Endometrial microvascular endothelial cells (primary cell): ENCODE data around the gene TTC16. TPM values are rescaled to one million over a fixed set of nuclear protein-coding genes. Genes with fewer than 3 reads are reported as not detected.

Experiments used
- in situ Hi-C: cut with HindIII; loops from 2 replicates; pipeline ENCODE4 v1.10.0; 2017; ENCODE audit warnings: low sequenced_read_pairs, low pct_unique_long_range_greater_than_20kb; ENCODE audit errors: inconsistent ontology term
- total RNA-seq: library from RNA; depleted of rRNA; stranded (reverse); fragments of >200 nt; gene quantifications from one replicate; pipeline ENCODE4 v1.2.3, GENCODE V29; 2015; ENCODE audit errors: inconsistent ontology term

TTC16 gene
- total RNA-seq, 1 donor from 2014 or later: not detected

DNA sequence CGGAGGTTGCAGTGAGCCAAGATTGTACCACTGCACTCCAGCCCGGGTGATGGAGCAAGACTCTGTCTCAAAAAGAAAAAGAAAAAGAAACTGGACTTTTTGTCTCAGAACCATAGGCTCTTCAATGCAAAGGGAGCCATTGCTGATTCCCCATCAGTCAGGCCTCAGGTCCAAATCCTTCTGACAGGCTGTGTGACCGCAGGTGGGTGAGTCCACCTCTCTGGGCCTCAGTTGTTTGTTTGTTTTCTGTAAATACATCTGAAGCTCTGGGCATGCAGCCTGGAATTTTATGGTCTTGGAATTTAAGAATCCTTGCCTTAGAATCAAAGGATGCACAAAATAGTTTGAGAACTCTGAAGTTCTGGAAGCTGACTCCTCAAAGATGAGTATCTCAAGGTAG lies 40.4 kb downstream of the TTC16 start:
- in situ Hi-C loops: loop anchor here (25.0 kb wide), 2 partner anchors 106 to 181 kb away; partner anchors contain the start of genes DPM2, ENG and PIP5KL1

DNA sequence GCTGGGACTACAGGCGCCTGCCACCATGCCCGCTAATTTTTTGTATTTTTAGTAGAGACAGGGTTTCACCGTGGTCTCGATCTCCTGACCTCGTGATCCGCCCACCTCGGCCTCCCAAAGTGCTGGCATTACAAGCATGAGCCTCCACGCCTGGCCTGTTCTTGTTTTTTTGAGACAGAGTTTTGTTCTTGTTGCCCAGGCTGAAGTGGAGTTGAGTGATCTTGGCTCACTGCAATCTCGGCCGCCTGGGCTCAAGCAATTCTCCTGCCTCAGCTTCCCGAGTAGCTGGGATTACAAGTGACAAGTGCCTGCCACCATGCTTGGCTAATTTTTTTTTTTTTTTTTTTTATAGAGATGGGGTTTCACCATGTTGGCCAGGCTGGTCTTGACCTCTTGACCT lies 40.9 kb downstream of the TTC16 start:
- in situ Hi-C loops: loop anchor here (25.0 kb wide), 2 partner anchors 106 to 181 kb away; partner anchors contain the start of genes DPM2, ENG and PIP5KL1

DNA sequence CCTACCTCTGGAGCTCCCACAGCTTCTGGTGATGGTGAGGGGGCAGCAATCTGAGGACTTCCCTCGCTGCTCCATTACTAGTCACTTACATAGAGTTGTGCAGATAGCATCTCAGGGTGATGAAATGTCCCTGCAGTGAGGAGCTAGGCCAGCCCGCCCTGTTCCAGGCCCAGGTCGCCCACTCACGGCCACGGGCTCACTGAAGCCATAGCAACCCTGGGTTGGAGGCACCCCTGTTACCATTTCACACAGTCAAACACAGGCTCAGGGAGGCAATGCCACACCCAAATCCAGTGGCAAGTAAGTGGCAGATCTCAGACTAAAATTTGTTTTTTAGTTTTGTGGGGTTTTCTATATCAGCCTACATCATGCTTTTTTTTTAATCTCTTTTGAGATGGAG lies 43.0 kb downstream of the TTC16 start:
- in situ Hi-C loops: loop anchor here (25.0 kb wide), 2 partner anchors 103 to 178 kb away; partner anchors contain the start of genes DPM2, ENG and PIP5KL1

DNA sequence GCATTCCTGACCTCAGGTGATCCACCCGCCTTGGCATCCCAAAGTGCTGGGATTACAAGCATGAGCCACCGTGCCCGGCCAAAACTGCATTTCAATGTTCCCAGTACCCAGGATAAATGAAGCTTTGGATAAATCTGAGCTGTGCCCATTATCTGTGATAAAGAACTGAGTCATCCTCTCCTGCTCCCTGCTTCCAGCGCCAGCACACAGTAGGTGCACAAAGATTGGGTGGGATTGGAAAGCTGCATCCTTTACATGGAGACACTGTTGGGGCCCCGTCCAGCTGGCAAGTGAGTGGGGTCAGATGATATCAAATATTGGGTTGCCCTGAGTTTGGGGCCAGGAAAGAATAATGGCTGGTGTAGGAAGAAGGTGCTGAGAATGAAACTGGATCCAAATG lies 45.2 kb downstream of the TTC16 start:
- in situ Hi-C loops: loop anchor here (25.0 kb wide), 2 partner anchors 101 to 176 kb away; partner anchors contain the start of genes DPM2, ENG and PIP5KL1

DNA sequence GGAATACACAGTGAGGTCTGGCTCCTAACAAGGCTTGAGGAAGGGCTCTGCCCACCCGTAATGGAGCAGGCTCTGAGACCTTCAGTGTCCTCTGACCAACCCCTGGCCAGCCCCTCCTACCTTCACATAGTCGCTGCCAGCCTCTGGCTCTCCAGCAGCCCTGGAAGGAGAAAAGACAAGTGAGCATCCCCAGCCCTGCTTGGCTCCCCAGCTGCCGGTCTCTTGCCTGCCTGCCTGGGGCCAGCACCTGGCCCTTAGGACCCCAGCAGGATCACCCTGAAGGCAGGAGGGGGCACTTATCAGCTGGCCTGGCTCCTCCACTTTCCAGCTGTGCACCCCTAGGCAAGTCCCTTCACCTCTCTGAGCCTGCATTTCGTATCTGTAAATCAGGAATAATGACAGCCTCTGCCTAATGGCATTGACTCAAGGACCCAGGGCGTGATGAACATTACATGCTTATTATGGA lies 45.6 kb downstream of the TTC16 start:
- in situ Hi-C loops: loop anchor here (25.0 kb wide), 2 partner anchors 101 to 176 kb away; partner anchors contain the start of genes DPM2, ENG and PIP5KL1

DNA sequence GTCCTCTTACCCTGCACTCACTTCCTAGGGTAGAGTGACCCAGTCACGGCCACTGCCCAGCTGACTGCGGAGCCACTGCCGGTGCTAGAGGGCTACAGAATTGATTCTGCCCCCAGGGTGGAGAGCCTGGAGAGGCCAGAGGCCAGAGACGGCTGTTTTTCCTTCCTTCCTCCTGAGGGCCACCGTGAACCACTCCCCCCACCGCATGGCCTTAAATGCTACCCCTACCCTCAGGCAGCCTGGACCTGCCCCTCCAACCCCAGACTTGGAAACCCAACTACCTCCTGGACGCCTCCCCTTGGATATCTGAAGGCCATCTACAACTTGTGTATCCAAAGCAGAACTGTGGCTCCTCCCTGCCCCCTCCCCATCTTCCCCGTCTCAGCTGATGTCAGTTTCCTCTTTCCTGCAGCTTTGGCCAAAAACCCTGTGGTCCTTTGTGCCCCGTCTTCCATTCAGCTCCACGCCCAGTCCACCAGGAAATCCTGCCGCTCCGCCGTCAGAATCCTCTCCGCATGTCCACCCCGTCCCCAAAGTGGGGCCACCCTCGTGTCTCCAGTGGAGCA lies 46.3 kb downstream of the TTC16 start:
- in situ Hi-C loops: loop anchor here (25.0 kb wide), 2 partner anchors 100 to 175 kb away; partner anchors contain the start of genes DPM2, ENG and PIP5KL1

DNA sequence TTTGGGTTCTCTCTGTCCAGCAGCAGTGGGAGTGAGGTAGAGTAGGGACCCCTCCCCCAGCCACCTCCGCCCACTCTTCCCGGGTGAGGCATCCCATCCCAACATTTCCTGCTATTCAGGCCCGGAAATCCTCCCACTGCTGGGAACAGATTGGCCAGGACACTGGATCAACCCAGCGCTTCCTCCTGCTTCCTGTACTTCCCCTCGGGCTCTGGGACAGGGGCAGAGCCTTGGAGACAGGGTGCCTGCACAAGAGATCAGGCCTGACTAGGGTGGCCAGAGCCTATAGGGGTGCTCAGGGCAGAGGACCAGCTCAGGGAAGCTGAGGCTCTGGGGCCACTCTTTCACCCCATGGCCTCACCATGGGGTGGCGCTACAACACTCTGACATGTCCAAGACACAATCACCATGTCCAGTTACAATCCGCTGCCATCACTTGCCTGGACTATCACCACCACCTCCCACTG lies 48.1 kb downstream of the TTC16 start:
- in situ Hi-C loops: loop anchor here (25.0 kb wide), 2 partner anchors 98 to 173 kb away; partner anchors contain the start of genes DPM2, ENG and PIP5KL1

DNA sequence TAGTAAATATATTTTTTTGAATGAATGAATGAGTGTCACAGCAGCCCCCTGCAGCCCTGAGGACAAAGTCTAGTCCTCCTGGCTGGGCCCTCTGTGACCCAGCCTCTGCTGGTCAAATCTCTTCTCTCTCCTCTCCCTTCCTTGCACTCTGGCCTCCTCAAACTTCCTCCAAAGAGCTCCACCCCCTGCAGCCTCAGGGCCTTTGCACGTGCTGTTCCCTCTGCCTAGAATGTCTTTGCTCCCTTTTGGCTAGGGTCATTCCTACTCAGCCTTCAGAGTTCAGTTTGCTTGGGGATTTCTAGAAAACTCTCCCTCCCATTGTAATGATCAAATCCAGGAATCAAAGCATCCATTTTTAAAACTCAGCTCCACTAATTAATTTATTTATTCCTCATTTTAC lies 49.5 kb downstream of the TTC16 start:
- in situ Hi-C loops: loop anchor here (25.0 kb wide), 2 partner anchors 97 to 172 kb away; partner anchors contain the start of genes DPM2, ENG and PIP5KL1

DNA sequence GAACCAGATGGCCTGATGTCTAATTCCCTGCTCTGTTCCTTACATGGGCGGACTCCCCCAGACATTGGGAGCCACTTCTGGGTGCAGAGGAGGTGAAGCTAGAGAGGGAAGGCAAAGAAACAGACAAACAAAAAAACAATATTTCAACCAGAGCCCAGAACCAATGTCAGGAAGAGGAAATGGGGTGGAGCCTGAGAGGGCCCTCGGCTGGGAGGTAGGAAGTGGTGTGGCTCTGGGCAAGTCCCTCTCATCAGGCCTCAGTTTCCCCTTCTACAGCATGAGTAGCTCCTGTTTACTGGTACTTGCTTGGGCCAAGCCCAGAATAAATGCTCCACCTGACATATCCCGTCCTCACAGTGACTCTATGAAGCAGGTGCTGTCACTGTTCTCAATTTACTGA lies 51.5 kb downstream of the TTC16 start:
- in situ Hi-C loops: loop anchor here (25.0 kb wide), 2 partner anchors 95 to 170 kb away; partner anchors contain the start of genes DPM2, ENG and PIP5KL1

DNA sequence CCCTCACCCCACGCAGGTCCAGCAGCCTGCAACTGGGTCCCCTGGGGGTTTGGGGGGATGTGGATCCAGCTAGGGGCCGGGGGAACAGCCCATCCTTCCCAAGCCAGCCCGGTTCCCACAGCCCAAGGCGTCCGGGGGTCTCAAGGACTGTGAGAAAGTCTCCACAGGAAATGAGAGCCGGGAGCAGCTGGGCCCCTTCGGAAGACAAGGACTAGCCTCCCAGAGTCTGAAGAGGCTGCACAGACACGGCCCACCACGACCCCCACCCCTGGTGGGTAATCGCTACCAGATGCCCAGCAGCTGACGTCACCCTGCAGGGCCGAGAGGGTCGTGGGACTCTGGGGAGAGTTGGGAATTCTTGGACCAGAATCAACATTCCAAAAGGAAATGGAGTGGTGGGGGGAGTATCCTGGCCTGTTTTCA lies 52.0 kb downstream of the TTC16 start:
- in situ Hi-C loops: loop anchor here (25.0 kb wide), 2 partner anchors 94 to 169 kb away; partner anchors contain the start of genes DPM2, ENG and PIP5KL1

DNA sequence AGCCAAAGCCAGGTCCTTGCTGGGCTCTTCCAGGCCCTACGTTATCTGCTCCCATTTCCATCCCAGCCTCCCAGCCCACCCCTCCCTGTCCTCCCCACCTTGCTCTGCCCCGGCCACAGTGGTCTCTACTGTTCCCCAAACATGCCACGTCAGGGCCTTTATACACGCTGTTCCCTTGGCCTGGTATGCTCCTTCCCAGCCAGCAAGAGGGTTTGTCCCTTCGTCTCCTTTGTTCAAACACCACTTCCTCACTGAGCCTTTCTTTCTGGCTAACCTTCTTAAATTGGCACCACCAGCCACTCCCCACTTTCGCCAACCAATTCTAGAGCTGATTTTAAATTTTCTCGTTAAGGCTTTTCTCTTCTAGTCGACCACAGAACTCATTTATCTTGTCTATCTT lies 52.8 kb downstream of the TTC16 start:
- in situ Hi-C loops: loop anchor here (25.0 kb wide), 2 partner anchors 94 to 169 kb away; partner anchors contain the start of genes DPM2, ENG and PIP5KL1

DNA sequence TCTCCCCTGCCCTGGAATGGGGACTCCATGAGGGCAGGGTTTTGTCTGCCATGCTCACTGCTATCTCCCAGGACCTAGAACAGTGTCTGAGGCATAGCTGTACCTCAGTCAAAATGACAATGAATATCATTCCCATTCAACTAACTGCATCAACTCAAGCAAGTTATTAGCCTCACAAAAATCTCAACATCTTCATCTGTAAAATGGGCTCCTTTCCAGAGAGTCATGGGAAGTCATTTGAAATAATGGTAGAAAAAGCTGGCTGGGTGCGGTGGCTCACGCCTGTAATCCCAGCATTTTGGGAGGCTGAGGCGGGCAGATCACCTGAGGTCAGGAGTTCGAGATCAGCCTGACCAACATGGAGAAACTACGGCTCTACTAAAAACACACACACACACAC lies 53.2 kb downstream of the TTC16 start:
- in situ Hi-C loops: loop anchor here (25.0 kb wide), 2 partner anchors 93 to 168 kb away; partner anchors contain the start of genes DPM2, ENG and PIP5KL1

DNA sequence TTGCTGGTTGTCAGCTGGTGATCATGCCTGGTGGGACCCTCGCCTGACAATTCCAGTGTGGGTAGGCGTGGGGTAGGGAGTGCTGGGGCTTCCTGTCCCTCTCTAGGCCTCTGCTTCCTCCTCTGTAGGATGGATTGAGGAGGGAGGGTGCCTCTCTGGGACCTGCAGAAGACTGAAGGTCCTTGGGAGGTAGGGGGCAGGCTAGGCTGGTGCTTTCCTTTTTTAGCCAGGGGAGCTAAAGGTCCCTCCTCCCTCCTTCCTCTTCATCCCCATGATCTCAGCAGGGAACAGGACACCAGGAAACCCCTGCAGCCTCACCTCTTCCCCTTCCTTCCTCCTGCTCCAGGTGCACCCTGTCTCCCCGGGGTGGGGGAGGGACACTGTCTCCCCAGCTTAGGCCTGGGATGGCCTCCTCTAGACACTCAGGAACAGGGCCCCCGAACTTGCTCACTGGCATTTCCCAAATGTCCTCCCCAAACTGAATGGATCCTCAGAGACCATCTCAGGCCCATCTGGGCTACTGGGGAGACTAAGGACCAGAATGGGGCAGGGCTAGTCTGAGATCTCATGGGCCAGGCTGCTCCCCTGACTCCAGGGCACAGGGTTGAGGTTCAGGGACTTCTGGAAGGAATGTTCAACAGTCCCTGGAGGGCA lies 54.2 kb downstream of the TTC16 start:
- in situ Hi-C loops: loop anchor here (25.0 kb wide), 2 partner anchors 92 to 167 kb away; partner anchors contain the start of genes DPM2, ENG and PIP5KL1

DNA sequence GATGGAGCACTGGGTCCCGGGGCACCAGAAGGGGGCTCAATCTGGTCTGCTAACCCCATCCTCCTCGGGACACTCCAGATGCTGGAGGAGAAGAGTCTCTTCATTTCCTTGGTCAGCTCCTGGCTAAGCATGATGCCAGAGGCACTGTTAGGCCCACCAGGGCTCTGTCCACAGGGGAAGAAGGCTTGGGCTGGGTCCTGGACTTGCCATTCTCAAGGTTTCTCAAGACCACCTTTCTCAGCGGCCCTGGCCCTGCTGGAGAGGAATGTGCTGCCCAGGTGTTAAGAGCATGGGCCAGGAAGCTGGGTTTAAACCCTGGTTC lies 54.7 kb downstream of the TTC16 start:
- in situ Hi-C loops: loop anchor here (25.0 kb wide), 2 partner anchors 92 to 167 kb away; partner anchors contain the start of genes DPM2, ENG and PIP5KL1

DNA sequence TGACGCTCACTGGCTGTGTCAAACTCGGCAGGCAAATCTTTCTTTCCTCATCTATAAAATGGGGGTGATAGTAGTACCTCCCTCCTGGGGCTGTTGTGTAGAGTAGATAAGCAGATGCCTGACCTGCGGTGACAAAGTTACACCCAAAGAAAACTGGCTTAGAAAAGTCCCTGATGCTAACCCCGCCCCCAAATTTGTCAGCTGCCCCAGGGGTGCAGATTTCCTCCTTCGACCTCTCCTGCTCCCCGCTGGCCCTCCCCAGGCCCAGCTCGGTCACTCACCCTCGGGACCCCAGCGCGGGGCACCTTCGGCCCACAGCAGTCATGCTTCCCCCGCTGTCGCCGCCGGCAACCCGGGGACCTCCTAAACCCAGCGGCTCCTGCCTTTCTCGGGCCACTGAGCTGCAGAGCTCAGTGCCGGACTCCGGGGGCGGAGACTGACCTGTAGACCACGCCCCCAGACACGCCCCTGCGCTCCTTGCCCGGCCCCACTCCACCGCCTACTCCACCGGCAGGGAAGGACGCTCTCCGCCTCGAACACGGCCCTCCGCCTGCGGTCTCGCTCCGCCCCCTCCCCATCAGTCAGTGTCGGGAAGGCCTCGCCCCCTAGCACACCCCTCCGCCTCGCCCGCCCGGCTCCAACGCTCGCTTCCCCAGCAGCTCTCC lies 55.2 kb downstream of the TTC16 start:
- in situ Hi-C loops: loop anchor here (25.0 kb wide), 2 partner anchors 91 to 166 kb away; partner anchors contain the start of genes DPM2, ENG and PIP5KL1

DNA sequence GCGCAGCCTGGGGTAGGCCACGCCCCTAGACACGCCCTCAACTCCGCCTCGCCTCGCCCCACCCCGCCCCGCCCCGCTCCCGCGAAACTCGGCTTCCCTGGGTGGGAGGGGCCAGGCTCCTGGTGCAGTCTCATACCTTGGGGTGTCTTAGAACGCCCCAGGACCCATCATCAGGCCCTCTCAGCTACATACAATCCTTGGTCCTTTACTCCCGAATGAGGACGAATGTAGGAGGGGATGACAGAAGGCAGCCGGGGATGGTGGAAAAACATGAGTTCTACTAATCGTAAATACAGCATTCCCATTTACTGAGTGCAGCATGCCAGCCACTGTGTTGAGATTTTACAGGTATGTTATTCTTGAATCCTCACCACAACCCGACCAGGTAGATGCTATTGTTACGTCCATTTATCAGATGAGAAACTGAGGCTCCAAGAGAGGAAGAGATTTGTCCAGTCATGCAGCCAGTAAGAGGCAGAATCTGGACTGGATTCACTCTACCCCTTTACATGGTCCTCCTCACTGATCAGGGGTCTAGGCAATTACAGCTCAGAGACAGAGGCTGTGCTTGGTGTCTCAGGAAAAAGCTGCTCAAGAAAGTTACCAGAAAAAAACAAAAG lies 55.8 kb downstream of the TTC16 start:
- in situ Hi-C loops: loop anchor here (25.0 kb wide), 2 partner anchors 91 to 166 kb away; partner anchors contain the start of genes DPM2, ENG and PIP5KL1

DNA sequence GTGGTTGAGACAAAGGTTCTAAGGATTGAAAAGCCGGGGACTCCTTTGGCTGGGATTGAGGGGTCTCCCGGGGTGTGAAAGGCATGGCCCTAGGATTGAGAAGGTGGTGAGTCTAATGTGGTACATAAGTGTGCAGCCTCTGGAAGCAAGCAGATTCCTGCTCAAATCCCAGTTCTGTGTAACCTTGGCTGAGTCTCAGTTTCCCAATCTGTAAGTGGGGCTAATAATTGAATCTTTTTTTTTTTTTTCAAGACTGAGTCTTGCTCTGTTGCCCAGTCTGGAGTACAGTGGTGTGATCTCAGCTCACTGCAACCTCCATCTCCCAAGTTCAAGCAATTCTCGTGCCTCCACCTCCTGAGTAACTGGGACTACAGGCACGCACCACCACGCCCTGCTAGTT lies 56.7 kb downstream of the TTC16 start:
- in situ Hi-C loops: loop anchor here (25.0 kb wide), 2 partner anchors 90 to 165 kb away; partner anchors contain the start of genes DPM2, ENG and PIP5KL1

DNA sequence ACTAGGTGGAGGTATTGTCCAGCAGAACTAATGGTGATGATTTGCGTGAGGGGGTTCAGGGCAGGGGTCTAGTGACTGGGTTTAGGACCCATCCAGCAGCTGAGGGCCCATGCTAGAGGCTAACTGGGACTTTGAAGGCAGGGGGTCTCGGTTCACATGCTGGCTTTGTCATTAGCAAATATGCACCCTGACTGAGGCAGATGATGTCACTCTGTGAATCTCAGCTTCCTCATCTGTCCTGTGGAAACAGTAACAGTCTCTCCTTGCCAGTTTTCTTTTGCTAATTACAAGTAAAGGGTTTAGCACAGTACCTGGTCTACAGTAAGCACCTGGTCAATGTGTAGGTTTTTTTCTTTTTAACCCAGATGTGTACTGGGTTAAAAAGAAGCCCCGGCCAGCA lies 57.4 kb downstream of the TTC16 start:
- in situ Hi-C loops: loop anchor here (25.0 kb wide), 2 partner anchors 89 to 164 kb away; partner anchors contain the start of genes DPM2, ENG and PIP5KL1
